K562 (cell line): ENCODE results near the gene UNC13A. TPM values are rescaled to one million over a fixed set of nuclear protein-coding genes. Genes with fewer than 3 reads are reported as not detected.

Experiments used
- ARID3A ChIP-seq: IDR thresholded peaks from 2 replicates; pipeline ENCODE4 v1.6.1; 2012; ENCODE audit warnings: low read depth, low read length, improper control_type of control experiment, borderline replicate concordance
- ZNF121 ChIP-seq: sonication (generic); formaldehyde crosslinking; conservative IDR thresholded peaks from 2 replicates; pipeline ENCODE4 v1.8.0; 2022; ENCODE audit warnings: missing genetic modification reagents
- ZNF408 ChIP-seq: fragments of 250-450 bp; sonication (Bioruptor Pico); IDR thresholded peaks from 2 replicates; pipeline ENCODE4 v1.4.0; 2020; ENCODE audit warnings: low read depth, mild to moderate bottlenecking, moderate library complexity
- polyA plus RNA-seq, 8 experiments: library from polyadenylated mRNA; depleted of rRNA in 4 of 8; stranded (reverse) in 5 of 8; unstranded in 3 of 8; fragments of >200 nt; fragmentation: Nextera tagmentation in 2 of 8; fragmentation: Illumina TruSeq in 1 of 8; extraction: Ambion mirVana in 2 of 8; extraction: Trizol in 1 of 8; gene quantifications; 2 replicates each; pipeline versions ENCODE4 v1.2.1 to v1.2.3, GENCODE V29; 2011 to 2014; ENCODE audit warnings: inconsistent platforms in 1 of 8, missing spikeins in 1 of 8
- total RNA-seq, 7 experiments: library from RNA; depleted of rRNA in 6 of 7; stranded (reverse); fragments of >200 nt in 6 of 7; fragmentation: Illumina TruSeq in 2 of 7; extraction: Trizol in 2 of 7; gene quantifications; 2 replicates each; pipeline versions ENCODE4 v1.2.1 to v1.2.3, GENCODE V29; 2011 to 2021; ENCODE audit warnings: low replicate concordance in 1 of 7
- TF ChIP-seq, protein P1 (sequence below), 2 experiments: fragments of 450-650 bp in 1 of 2; sonication (generic) in 1 of 2; formaldehyde crosslinking in 1 of 2; IDR thresholded peaks; 2 replicates each; pipeline versions ENCODE4 v1.7.1 to v1.9.0; 2016 to 2022; ENCODE audit warnings: inconsistent platforms in 1 of 2, mild to moderate bottlenecking in 1 of 2, missing genetic modification reagents in 1 of 2
- TF ChIP-seq, protein P2 (sequence below): fragments of 450-650 bp; IDR thresholded peaks from 2 replicates; pipeline ENCODE4 v1.6.1; 2016; ENCODE audit warnings: low read depth

Gene UNC13A
- total and polyA plus RNA-seq, 9 of the 15 experiments (the other 6 are each of a cell fraction or from before 2014, with no cell fraction given): 0.03 to 1.0 (median 0.25) TPM

DNA sequence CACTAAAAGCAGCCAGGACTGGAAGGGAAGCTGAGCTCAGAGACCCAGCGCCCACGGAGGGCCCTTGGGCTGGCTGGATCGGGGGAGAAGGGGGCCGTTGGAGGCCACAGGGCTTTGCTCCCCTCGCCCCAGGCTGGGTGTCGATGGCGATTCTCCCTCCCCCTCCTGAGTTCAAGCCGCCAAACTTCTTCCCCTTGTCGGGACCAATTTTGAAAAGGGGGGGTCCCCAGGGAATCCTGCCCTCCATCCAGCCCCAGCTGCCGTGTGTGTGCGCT is 71.5 kb downstream of the UNC13A start (continued):
- TF ChIP-seq, protein P1, sequence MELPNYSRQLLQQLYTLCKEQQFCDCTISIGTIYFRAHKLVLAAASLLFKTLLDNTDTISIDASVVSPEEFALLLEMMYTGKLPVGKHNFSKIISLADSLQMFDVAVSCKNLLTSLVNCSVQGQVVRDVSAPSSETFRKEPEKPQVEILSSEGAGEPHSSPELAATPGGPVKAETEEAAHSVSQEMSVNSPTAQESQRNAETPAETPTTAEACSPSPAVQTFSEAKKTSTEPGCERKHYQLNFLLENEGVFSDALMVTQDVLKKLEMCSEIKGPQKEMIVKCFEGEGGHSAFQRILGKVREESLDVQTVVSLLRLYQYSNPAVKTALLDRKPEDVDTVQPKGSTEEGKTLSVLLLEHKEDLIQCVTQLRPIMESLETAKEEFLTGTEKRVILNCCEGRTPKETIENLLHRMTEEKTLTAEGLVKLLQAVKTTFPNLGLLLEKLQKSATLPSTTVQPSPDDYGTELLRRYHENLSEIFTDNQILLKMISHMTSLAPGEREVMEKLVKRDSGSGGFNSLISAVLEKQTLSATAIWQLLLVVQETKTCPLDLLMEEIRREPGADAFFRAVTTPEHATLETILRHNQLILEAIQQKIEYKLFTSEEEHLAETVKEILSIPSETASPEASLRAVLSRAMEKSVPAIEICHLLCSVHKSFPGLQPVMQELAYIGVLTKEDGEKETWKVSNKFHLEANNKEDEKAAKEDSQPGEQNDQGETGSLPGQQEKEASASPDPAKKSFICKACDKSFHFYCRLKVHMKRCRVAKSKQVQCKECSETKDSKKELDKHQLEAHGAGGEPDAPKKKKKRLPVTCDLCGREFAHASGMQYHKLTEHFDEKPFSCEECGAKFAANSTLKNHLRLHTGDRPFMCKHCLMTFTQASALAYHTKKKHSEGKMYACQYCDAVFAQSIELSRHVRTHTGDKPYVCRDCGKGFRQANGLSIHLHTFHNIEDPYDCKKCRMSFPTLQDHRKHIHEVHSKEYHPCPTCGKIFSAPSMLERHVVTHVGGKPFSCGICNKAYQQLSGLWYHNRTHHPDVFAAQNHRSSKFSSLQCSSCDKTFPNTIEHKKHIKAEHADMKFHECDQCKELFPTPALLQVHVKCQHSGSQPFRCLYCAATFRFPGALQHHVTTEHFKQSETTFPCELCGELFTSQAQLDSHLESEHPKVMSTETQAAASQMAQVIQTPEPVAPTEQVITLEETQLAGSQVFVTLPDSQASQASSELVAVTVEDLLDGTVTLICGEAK (IDR thresholded peaks at IDR 0.05): no peak
- TF ChIP-seq, protein P1 (CRISPR knock-in tag; IDR thresholded peaks at IDR 0.05): no peak
- TF ChIP-seq, protein P2, sequence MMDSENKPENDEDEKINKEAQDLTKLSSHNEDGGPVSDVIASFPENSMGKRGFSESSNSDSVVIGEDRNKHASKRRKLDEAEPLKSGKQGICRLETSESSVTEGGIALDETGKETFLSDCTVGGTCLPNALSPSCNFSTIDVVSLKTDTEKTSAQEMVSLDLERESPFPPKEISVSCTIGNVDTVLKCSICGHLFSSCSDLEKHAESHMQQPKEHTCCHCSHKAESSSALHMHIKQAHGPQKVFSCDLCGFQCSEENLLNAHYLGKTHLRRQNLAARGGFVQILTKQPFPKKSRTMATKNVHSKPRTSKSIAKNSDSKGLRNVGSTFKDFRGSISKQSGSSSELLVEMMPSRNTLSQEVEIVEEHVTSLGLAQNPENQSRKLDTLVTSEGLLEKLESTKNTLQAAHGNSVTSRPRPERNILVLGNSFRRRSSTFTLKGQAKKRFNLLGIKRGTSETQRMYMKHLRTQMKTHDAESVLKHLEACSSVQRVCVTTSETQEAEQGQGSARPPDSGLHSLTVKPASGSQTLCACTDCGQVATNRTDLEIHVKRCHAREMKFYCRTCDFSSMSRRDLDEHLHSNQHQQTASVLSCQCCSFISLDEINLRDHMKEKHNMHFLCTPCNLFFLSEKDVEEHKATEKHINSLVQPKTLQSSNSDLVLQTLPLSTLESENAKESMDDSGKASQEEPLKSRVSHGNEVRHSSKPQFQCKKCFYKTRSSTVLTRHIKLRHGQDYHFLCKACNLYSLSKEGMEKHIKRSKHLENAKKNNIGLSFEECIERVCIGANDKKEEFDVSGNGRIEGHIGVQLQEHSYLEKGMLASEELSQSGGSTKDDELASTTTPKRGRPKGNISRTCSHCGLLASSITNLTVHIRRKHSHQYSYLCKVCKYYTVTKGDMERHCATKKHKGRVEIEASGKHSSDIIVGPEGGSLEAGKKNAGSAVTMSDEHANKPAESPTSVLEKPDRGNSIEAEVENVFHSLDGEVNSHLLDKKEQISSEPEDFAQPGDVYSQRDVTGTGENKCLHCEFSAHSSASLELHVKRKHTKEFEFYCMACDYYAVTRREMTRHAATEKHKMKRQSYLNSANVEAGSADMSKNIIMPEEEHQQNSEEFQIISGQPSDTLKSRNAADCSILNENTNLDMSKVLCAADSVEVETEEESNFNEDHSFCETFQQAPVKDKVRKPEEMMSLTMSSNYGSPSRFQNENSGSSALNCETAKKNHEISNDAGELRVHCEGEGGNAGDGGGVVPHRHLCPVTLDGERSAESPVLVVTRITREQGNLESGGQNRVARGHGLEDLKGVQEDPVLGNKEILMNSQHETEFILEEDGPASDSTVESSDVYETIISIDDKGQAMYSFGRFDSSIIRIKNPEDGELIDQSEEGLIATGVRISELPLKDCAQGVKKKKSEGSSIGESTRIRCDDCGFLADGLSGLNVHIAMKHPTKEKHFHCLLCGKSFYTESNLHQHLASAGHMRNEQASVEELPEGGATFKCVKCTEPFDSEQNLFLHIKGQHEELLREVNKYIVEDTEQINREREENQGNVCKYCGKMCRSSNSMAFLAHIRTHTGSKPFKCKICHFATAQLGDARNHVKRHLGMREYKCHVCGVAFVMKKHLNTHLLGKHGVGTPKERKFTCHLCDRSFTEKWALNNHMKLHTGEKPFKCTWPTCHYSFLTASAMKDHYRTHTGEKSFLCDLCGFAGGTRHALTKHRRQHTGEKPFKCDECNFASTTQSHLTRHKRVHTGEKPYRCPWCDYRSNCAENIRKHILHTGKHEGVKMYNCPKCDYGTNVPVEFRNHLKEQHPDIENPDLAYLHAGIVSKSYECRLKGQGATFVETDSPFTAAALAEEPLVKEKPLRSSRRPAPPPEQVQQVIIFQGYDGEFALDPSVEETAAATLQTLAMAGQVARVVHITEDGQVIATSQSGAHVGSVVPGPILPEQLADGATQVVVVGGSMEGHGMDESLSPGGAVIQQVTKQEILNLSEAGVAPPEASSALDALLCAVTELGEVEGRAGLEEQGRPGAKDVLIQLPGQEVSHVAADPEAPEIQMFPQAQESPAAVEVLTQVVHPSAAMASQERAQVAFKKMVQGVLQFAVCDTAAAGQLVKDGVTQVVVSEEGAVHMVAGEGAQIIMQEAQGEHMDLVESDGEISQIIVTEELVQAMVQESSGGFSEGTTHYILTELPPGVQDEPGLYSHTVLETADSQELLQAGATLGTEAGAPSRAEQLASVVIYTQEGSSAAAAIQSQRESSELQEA: peak; percentile 29; the same call in 1 of the 2 replicates
- TF ChIP-seq ZNF408 (CRISPR knock-in tag) (no peak), ARID3A (no peak), ZNF121 (CRISPR knock-in tag) (no peak)
